ENCODE data around the gene BTN1A1.

BTN1A1 gene

GRCh38 chr6:26487466-26487865 lies 12.6 kb upstream of the BTN1A1 start:
- no peak overlapping the region for H3K9ac ChIP-seq (ENCODE audit: low read length)
- H3K4me3 ChIP-seq (ENCODE audit: low read depth, low read length): no peak overlapping the region
- no peak overlapping the region for H2AFZ ChIP-seq (ENCODE audit: insufficient read depth, low read length, poor library complexity)
- H4K91ac ChIP-seq (ENCODE audit: low read depth, low read length): no peak overlapping the region
- H3K18ac ChIP-seq (ENCODE audit: low read length): no peak overlapping the region
- H4K8ac ChIP-seq (ENCODE audit: low read depth, low read length): no peak overlapping the region
- H3K79me2 ChIP-seq (ENCODE audit: control insufficient read depth, insufficient read depth, low read length, poor library complexity): no peaks in the 10 kb centered on the region
- no peak overlapping the region for H3K14ac ChIP-seq (ENCODE audit: low read length)
- no peak overlapping the region for H3K27ac ChIP-seq (ENCODE audit: low read depth, low read length)
- WGBS (ENCODE audit: extremely low coverage, insufficient coverage, insufficient read length): 100% methylated on average over 1 of the region's 1 CpG
- no peaks in the 10 kb centered on the region for H3K4me1 ChIP-seq (ENCODE audit: control insufficient read depth in 1 of 2, insufficient read depth in 2 of 2, low read length in 2 of 2)
- H3K27me3 ChIP-seq (ENCODE audit: insufficient read depth, low read length): no peaks in the 10 kb centered on the region
- no peak for DNase-seq
- H3K79me1 ChIP-seq (ENCODE audit: low read length): no peaks in the 10 kb centered on the region
- no peak overlapping the region for H3K4me2 ChIP-seq (ENCODE audit: low read length)
- no peak overlapping the region for H2AK5ac ChIP-seq (ENCODE audit: low read length)
- no peak overlapping the region for H2BK5ac ChIP-seq (ENCODE audit: low read depth, low read length, poor library complexity)
- no peak overlapping the region for H2BK120ac ChIP-seq (ENCODE audit: insufficient read depth, low read length, poor library complexity)
- H4K12ac ChIP-seq (ENCODE audit: low read depth, low read length): no peak overlapping the region
- no peak overlapping the region for H3K23ac ChIP-seq (ENCODE audit: low read length)
- H2BK12ac ChIP-seq (ENCODE audit: low read length): no peak overlapping the region
- no peaks in the 10 kb centered on the region for H3K9me3 ChIP-seq (ENCODE audit: insufficient read depth, low read depth, low read length)
- no peaks in the 10 kb centered on the region for H3K36me3 ChIP-seq (ENCODE audit: control insufficient read depth in 1 of 2, insufficient read depth in 2 of 2, low read length in 2 of 2)
- no peak overlapping the region for H3K4ac ChIP-seq (ENCODE audit: low read depth, low read length)

GRCh38 chr6:26489996-26490964 lies 9.8 kb upstream of the BTN1A1 start:
- Histone ChIP-seq H3K79me2 (ENCODE audit: control insufficient read depth, insufficient read depth, low read length, poor library complexity) (no peaks in the 10 kb centered on the region), H3K23ac (ENCODE audit: low read length) (no peak overlapping the region), H3K4ac (ENCODE audit: low read depth, low read length) (no peak overlapping the region), H2AFZ (ENCODE audit: insufficient read depth, low read length, poor library complexity) (no peak overlapping the region), H3K27ac (ENCODE audit: low read depth, low read length) (no peak overlapping the region), H4K12ac (ENCODE audit: low read depth, low read length) (no peak overlapping the region), H2BK5ac (ENCODE audit: low read depth, low read length, poor library complexity) (no peak overlapping the region), H4K8ac (ENCODE audit: low read depth, low read length) (no peak overlapping the region), H3K9me3 (ENCODE audit: insufficient read depth, low read depth, low read length) (no peaks in the 10 kb centered on the region), H3K4me1 (ENCODE audit: control insufficient read depth in 1 of 2, insufficient read depth in 2 of 2, low read length in 2 of 2) (no peaks in the 10 kb centered on the region), H3K4me2 (ENCODE audit: low read length) (no peak overlapping the region), H2BK12ac (ENCODE audit: low read length) (no peak overlapping the region), H3K27me3 (ENCODE audit: insufficient read depth, low read length) (no peaks in the 10 kb centered on the region), H3K79me1 (ENCODE audit: low read length) (no peaks in the 10 kb centered on the region), H3K4me3 (ENCODE audit: low read depth, low read length) (no peak overlapping the region), H3K36me3 (ENCODE audit: control insufficient read depth in 1 of 2, insufficient read depth in 2 of 2, low read length in 2 of 2) (no peaks in the 10 kb centered on the region), H3K18ac (ENCODE audit: low read length) (no peak overlapping the region), H4K91ac (ENCODE audit: low read depth, low read length) (no peak overlapping the region), H2BK120ac (ENCODE audit: insufficient read depth, low read length, poor library complexity) (no peak overlapping the region), H2AK5ac (ENCODE audit: low read length) (no peak overlapping the region), H3K14ac (ENCODE audit: low read length) (no peak overlapping the region), H3K9ac (ENCODE audit: low read length) (no peak overlapping the region)
- no peak for DNase-seq
- no CpG with 5 or more reads among the region's 8 CpGs for WGBS (ENCODE audit: extremely low coverage, insufficient coverage, insufficient read length)

- H3K9me3 ChIP-seq (ENCODE audit: insufficient read depth, low read depth, low read length): no peaks in the 10 kb centered on the region
- no peak overlapping the region for H3K4me2 ChIP-seq (ENCODE audit: low read length)
- no peak overlapping the region for H4K12ac ChIP-seq (ENCODE audit: low read depth, low read length)
- H3K14ac ChIP-seq (ENCODE audit: low read length): no peak overlapping the region
- H2AK5ac ChIP-seq (ENCODE audit: low read length): no peak overlapping the region
- no peak overlapping the region for H2BK12ac ChIP-seq (ENCODE audit: low read length)
- H3K23ac ChIP-seq (ENCODE audit: low read length): no peak overlapping the region
- no peak overlapping the region for H2BK5ac ChIP-seq (ENCODE audit: low read depth, low read length, poor library complexity)
- H3K27me3 ChIP-seq (ENCODE audit: insufficient read depth, low read length): no peaks in the 10 kb centered on the region
- H3K79me2 ChIP-seq (ENCODE audit: control insufficient read depth, insufficient read depth, low read length, poor library complexity): no peaks in the 10 kb centered on the region
- no peak overlapping the region for H4K8ac ChIP-seq (ENCODE audit: low read depth, low read length)
- DNase-seq: no peak
- H3K18ac ChIP-seq (ENCODE audit: low read length): no peak overlapping the region
- H2AFZ ChIP-seq (ENCODE audit: insufficient read depth, low read length, poor library complexity): no peak overlapping the region
- H3K36me3 ChIP-seq (ENCODE audit: control insufficient read depth in 1 of 2, insufficient read depth in 2 of 2, low read length in 2 of 2): no peaks in the 10 kb centered on the region
- no peak overlapping the region for H2BK120ac ChIP-seq (ENCODE audit: insufficient read depth, low read length, poor library complexity)
- H4K91ac ChIP-seq (ENCODE audit: low read depth, low read length): no peak overlapping the region
- no CpG with 5 or more reads among the region's 5 CpGs for WGBS (ENCODE audit: extremely low coverage, insufficient coverage, insufficient read length)
- no peak overlapping the region for H3K4me3 ChIP-seq (ENCODE audit: low read depth, low read length)
- no peak overlapping the region for H3K9ac ChIP-seq (ENCODE audit: low read length)
- no peaks in the 10 kb centered on the region for H3K4me1 ChIP-seq (ENCODE audit: control insufficient read depth in 1 of 2, insufficient read depth in 2 of 2, low read length in 2 of 2)
- no peak overlapping the region for H3K27ac ChIP-seq (ENCODE audit: low read depth, low read length)
- no peak overlapping the region for H3K4ac ChIP-seq (ENCODE audit: low read depth, low read length)
- no peaks in the 10 kb centered on the region for H3K79me1 ChIP-seq (ENCODE audit: low read length)
These were observed 8.5 kb upstream of the BTN1A1 start for GRCh38 chr6:26491604-26492003.

GRCh38 chr6:26493258-26493657 lies 6.8 kb upstream of the BTN1A1 start:
- H2AFZ ChIP-seq (ENCODE audit: insufficient read depth, low read length, poor library complexity): no peak overlapping the region
- H3K79me1 ChIP-seq (ENCODE audit: low read length): no peaks in the 10 kb centered on the region
- H2BK12ac ChIP-seq (ENCODE audit: low read length): no peak overlapping the region
- no peak overlapping the region for H4K91ac ChIP-seq (ENCODE audit: low read depth, low read length)
- H3K4ac ChIP-seq (ENCODE audit: low read depth, low read length): no peak overlapping the region
- no peak for DNase-seq
- H3K4me3 ChIP-seq (ENCODE audit: low read depth, low read length): no peak overlapping the region
- no peak overlapping the region for H3K4me2 ChIP-seq (ENCODE audit: low read length)
- no peak overlapping the region for H2AK5ac ChIP-seq (ENCODE audit: low read length)
- no peak overlapping the region for H3K27ac ChIP-seq (ENCODE audit: low read depth, low read length)
- H2BK5ac ChIP-seq (ENCODE audit: low read depth, low read length, poor library complexity): no peak overlapping the region
- no peak overlapping the region for H4K12ac ChIP-seq (ENCODE audit: low read depth, low read length)
- H3K9ac ChIP-seq (ENCODE audit: low read length): no peak overlapping the region
- WGBS (ENCODE audit: extremely low coverage, insufficient coverage, insufficient read length): no CpG with 5 or more reads among the region's 2 CpGs
- no peak overlapping the region for H3K14ac ChIP-seq (ENCODE audit: low read length)
- no peaks in the 10 kb centered on the region for H3K27me3 ChIP-seq (ENCODE audit: insufficient read depth, low read length)
- no peak overlapping the region for H2BK120ac ChIP-seq (ENCODE audit: insufficient read depth, low read length, poor library complexity)
- no peaks in the 10 kb centered on the region for H3K9me3 ChIP-seq (ENCODE audit: insufficient read depth, low read depth, low read length)
- H4K8ac ChIP-seq (ENCODE audit: low read depth, low read length): no peak overlapping the region
- no peaks in the 10 kb centered on the region for H3K36me3 ChIP-seq (ENCODE audit: control insufficient read depth in 1 of 2, insufficient read depth in 2 of 2, low read length in 2 of 2)
- H3K18ac ChIP-seq (ENCODE audit: low read length): no peak overlapping the region
- no peaks in the 10 kb centered on the region for H3K79me2 ChIP-seq (ENCODE audit: control insufficient read depth, insufficient read depth, low read length, poor library complexity)
- no peaks in the 10 kb centered on the region for H3K4me1 ChIP-seq (ENCODE audit: control insufficient read depth in 1 of 2, insufficient read depth in 2 of 2, low read length in 2 of 2)
- no peak overlapping the region for H3K23ac ChIP-seq (ENCODE audit: low read length)

All from trophoblast cell (in vitro differentiated cells and primary cell).